HepG2 (cell line): ENCODE measurements around the gene RABGGTB. TPM values are rescaled to one million over a fixed set of nuclear protein-coding genes. Genes with fewer than 3 reads are reported as not detected.
"Not testable (repeated sequence)": the region's sequence is repeated elsewhere in the genome, so short reads cannot be mapped to it uniquely, and the experiment has no call there.

Experiments
- ATAC-seq: fragments of 200-7000 bp; cut with Tn5 transposase; 3 replicates; pipeline ENCODE4 v1.9.1; 2020; ENCODE audit warnings: mild to moderate bottlenecking, moderate library complexity
- BruUV-seq: library from RNA; stranded (reverse); fragments of 400-500 nt; replicated peaks from 2 replicates; lab custom pipeline; 2021; lab: Mats Ljungman, UMichigan
- CTCF ChIA-PET: fragments of 300-600 bp; formaldehyde crosslinking; extraction: SDS; loops from one replicate; lab custom pipeline; 2021; ENCODE audit warnings: low total read pairs, inconsistent platforms, low intra/inter-chr PET ratio; lab: Yijun Ruan, JAX
- POLR2A ChIA-PET: fragments of 350-600 bp; sonication (Branson Sonifier 250); formaldehyde crosslinking; loops from one replicate; lab custom pipeline; 2020; ENCODE audit warnings: antibody characterized with exemption, inconsistent platforms; lab: Yijun Ruan, JAX
- DNase-seq: peaks from one replicate; pipeline ENCODE4 v3.0.0-alpha.2; 2015; ENCODE audit warnings: low spot score
- FAIRE-seq: peaks from 3 replicates; lab custom pipeline; 2011; peaks lifted over from hg19 to GRCh38; lab: Jason Lieb, UNC
- H2AFZ ChIP-seq: one replicate; pipeline ENCODE4 v1.6.1; 2011; ENCODE audit warnings: low read length, inconsistent platforms
- H3K27ac ChIP-seq: fragments of 300-600 bp; 3 replicates; pipeline ENCODE4 v1.8.0; 2011; ENCODE audit warnings: mixed run types, mild to moderate bottlenecking, mixed read lengths, low read length, inconsistent platforms; ENCODE audit not compliant: insufficient read depth; ENCODE audit errors: extremely low read length
- H3K27me3 ChIP-seq, 2 experiments: fragments of 200-600 bp in 1 of 2; 2 replicates in 1 of 2; 3 replicates in 1 of 2; pipeline versions ENCODE4 v1.6.0 to v1.8.0; 2011; ENCODE audit warnings: low read length in 2 of 2, mild to moderate bottlenecking in 2 of 2, moderate library complexity in 2 of 2, inconsistent platforms in 1 of 2; ENCODE audit not compliant: insufficient read depth in 2 of 2, control insufficient read depth in 1 of 2
- H3K36me3 ChIP-seq, 2 experiments: fragments of 200-600 bp in 1 of 2; replicated peaks in 1 of 2; 2 replicates in 1 of 2; 3 replicates in 1 of 2; pipeline versions ENCODE4 v1.5.1 to v1.8.0; 2011; ENCODE audit warnings: low read length in 2 of 2, inconsistent platforms in 1 of 2; ENCODE audit not compliant: insufficient read depth in 2 of 2, control insufficient read depth in 1 of 2
- H3K4me1 ChIP-seq: 2 replicates; pipeline ENCODE4 v1.5.1; 2012; ENCODE audit warnings: low read length, inconsistent platforms; ENCODE audit not compliant: insufficient read depth
- H3K4me2 ChIP-seq: 2 replicates; pipeline ENCODE4 v1.6.0; 2011; ENCODE audit warnings: low read depth, low read length, inconsistent platforms
- H3K4me3 ChIP-seq, 3 experiments: fragments of 200-600 bp in 1 of 3; sonication (generic), shearing (Covaris generic) in 1 of 3; replicated peaks in 1 of 3; 2 replicates each; pipeline ENCODE4 v1.5.1; 2011 to 2016; ENCODE audit warnings: low read length in 3 of 3, inconsistent platforms in 2 of 3, low read depth in 2 of 3, mild to moderate bottlenecking in 2 of 3, control low read depth in 1 of 3, mixed read lengths in 1 of 3; ENCODE audit not compliant: insufficient read depth in 1 of 3
- H3K79me2 ChIP-seq: one replicate; pipeline ENCODE4 v1.6.1; 2011; ENCODE audit warnings: low read length, inconsistent platforms; ENCODE audit not compliant: insufficient read depth
- H3K9ac ChIP-seq: 2 replicates; pipeline ENCODE4 v1.6.0; 2011; ENCODE audit warnings: mild to moderate bottlenecking, low read depth, low read length, inconsistent platforms; ENCODE audit not compliant: insufficient read depth
- H3K9me3 ChIP-seq: 2 replicates; pipeline ENCODE4 v1.5.1; 2012; ENCODE audit warnings: mild to moderate bottlenecking, low read length
- H4K20me1 ChIP-seq: 2 replicates; pipeline ENCODE4 v1.6.0; 2011; ENCODE audit warnings: inconsistent platforms, mild to moderate bottlenecking, low read length, moderate library complexity; ENCODE audit not compliant: insufficient read depth
- WGBS: methylation state at CpG from one replicate; pipeline ENCODE4 v1.1.6; 2017; ENCODE audit warnings: low lambda C conversion rate; 5-methylcytosine and 5-hydroxymethylcytosine counted together
- in situ Hi-C: cut with HindIII; loops from 2 replicates; pipeline ENCODE4 v1.10.0; 2017; ENCODE audit warnings: low pct_unique_long_range_greater_than_20kb; ENCODE audit not compliant: extremely low pct_ligation_motif_present
- intact Hi-C: fragments of 100-400 bp; cut with micrococcal nuclease; formaldehyde crosslinking; loops from one replicate; pipeline ENCODE4 v1.10.0; 2022; ENCODE audit not compliant: unreplicated experiment
- polyA plus RNA-seq, 8 experiments: library from polyadenylated mRNA; depleted of rRNA in 3 of 8; stranded (reverse) in 7 of 8; unstranded in 1 of 8; fragments of >200 nt; fragmentation: Illumina TruSeq in 4 of 8; extraction: Trizol in 4 of 8; gene quantifications; 2 replicates each; pipeline versions ENCODE4 v1.2.1 to v1.2.3, GENCODE V29; 2011 to 2016; ENCODE audit warnings: low read depth in 4 of 8, missing spikeins in 1 of 8, mixed read lengths in 1 of 8; ENCODE audit not compliant: insufficient read depth in 1 of 8
- total RNA-seq, 5 experiments: library from RNA; depleted of rRNA; stranded (reverse); fragments of >200 nt; fragmentation: Illumina TruSeq; extraction: Trizol; gene quantifications; 2 replicates each; pipeline ENCODE4 v1.2.3, GENCODE V29; 2016; ENCODE audit warnings: low read depth in 1 of 5

Gene RABGGTB
- total and polyA plus RNA-seq, 2 of the 13 experiments (the other 11 are each of a cell fraction or from before 2014, with no cell fraction given) = 185 to 290 TPM

GRCh38 chr1:75780183-75780582 lies 5.9 kb upstream of the RABGGTB start:
- ATAC-seq, H3K79me2 ChIP-seq, H3K9me3 ChIP-seq, H3K27ac ChIP-seq, FAIRE-seq, H3K4me3 ChIP-seq, in situ Hi-C loops, BruUV-seq, H3K36me3 ChIP-seq, DNase-seq, CTCF ChIA-PET, H2AFZ ChIP-seq, H4K20me1 ChIP-seq, intact Hi-C loops, H3K4me2 ChIP-seq, POLR2A ChIA-PET, H3K9ac ChIP-seq, H3K27me3 ChIP-seq: not testable (repeated sequence)
- H3K4me1 ChIP-seq = peaks cover 28% of the 10 kb centered on the region
- 25% methylated on average over 4 of the region's 4 CpGs for WGBS

- in situ Hi-C loops, DNase-seq, H3K9ac ChIP-seq, POLR2A ChIA-PET, H3K36me3 ChIP-seq, FAIRE-seq, H3K27ac ChIP-seq, H2AFZ ChIP-seq, H3K4me3 ChIP-seq, CTCF ChIA-PET, H3K9me3 ChIP-seq, BruUV-seq, ATAC-seq, H3K4me2 ChIP-seq, intact Hi-C loops, H3K27me3 ChIP-seq: not testable (repeated sequence)
- Histone ChIP-seq H3K4me1 (peaks cover 18% of the 10 kb centered on the region), H3K79me2 (peaks cover 32% of the 10 kb centered on the region), H4K20me1 (peaks cover 20% of the 10 kb centered on the region)
- 98% methylated on average over 4 of the region's 4 CpGs for WGBS
These were observed 2.1 kb upstream of the RABGGTB start for GRCh38 chr1:75783920-75784319.
